Endothelial cell of umbilical vein (primary cell): ENCODE results near the gene C12orf43. TPM values are rescaled to one million over a fixed set of nuclear protein-coding genes. Genes with fewer than 3 reads are reported as not detected.

Experiments used
- BruUV-seq: library from RNA; stranded (reverse); fragments of 400-500 nt; replicated peaks from 2 replicates; lab custom pipeline; 2021; lab: Mats Ljungman, UMichigan
- CTCF ChIA-PET: fragments of 300-600, 350-600 bp; sonication (Branson Sonifier 250); formaldehyde crosslinking; loops from one replicate; lab custom pipeline; 2021; ENCODE audit warnings: antibody characterized with exemption, inconsistent platforms; lab: Charles Lee
- POLR2A ChIA-PET: fragments of 300-600, 350-600 bp; sonication (Branson Sonifier 250); formaldehyde crosslinking; loops from one replicate; lab custom pipeline; 2021; ENCODE audit warnings: antibody characterized with exemption, inconsistent platforms; lab: Charles Lee
- DNase-seq: peaks from one replicate; pipeline ENCODE4 v3.0.0-alpha.2; 2011; ENCODE audit warnings: low read depth, low spot score
- FAIRE-seq: peaks from 2 replicates; lab custom pipeline; 2011; peaks lifted over from hg19 to GRCh38; lab: Jason Lieb, UNC
- H2AFZ ChIP-seq: 2 replicates; pipeline ENCODE4 v1.6.0; 2012; ENCODE audit warnings: low read depth, low read length, control low read depth, inconsistent platforms
- H3K27ac ChIP-seq: 2 replicates; pipeline ENCODE4 v1.5.1; 2011; ENCODE audit warnings: low read depth, mild to moderate bottlenecking, control low read depth, low read length, moderate library complexity; ENCODE audit not compliant: insufficient read depth
- H3K27me3 ChIP-seq, 2 experiments: 2 replicates each; pipeline versions ENCODE4 v1.6.0 to v1.6.1; 2011; ENCODE audit warnings: low read length in 2 of 2, mixed read lengths in 1 of 2; ENCODE audit not compliant: control insufficient read depth in 2 of 2, insufficient read depth in 2 of 2
- H3K36me3 ChIP-seq, 2 experiments: 2 replicates in 1 of 2; 3 replicates in 1 of 2; pipeline ENCODE4 v1.5.1; 2011; ENCODE audit warnings: low read length in 2 of 2, mild to moderate bottlenecking in 1 of 2, moderate library complexity in 1 of 2; ENCODE audit not compliant: control insufficient read depth in 2 of 2, insufficient read depth in 2 of 2; ENCODE audit errors: extremely low read depth in 1 of 2
- H3K4me1 ChIP-seq: 3 replicates; pipeline ENCODE4 v1.5.1; 2011; ENCODE audit warnings: mild to moderate bottlenecking, low read length; ENCODE audit not compliant: control insufficient read depth, insufficient read depth; ENCODE audit errors: extremely low read depth
- H3K4me2 ChIP-seq: 2 replicates; pipeline ENCODE4 v1.6.1; 2011; ENCODE audit warnings: low read length, control low read depth, mixed read lengths; ENCODE audit not compliant: insufficient read depth
- H3K4me3 ChIP-seq, 3 experiments: fragments of 200-600 bp in 1 of 3; sonication (generic), shearing (Covaris generic) in 1 of 3; replicated peaks in 1 of 3; 2 replicates each; pipeline ENCODE4 v1.5.1; 2011 to 2016; ENCODE audit warnings: control low read depth in 3 of 3, low read length in 3 of 3, mild to moderate bottlenecking in 2 of 3, inconsistent platforms in 1 of 3, low read depth in 1 of 3, moderate library complexity in 1 of 3; ENCODE audit not compliant: insufficient read depth in 1 of 3
- H3K79me2 ChIP-seq: 2 replicates; pipeline ENCODE4 v1.6.0; 2012; ENCODE audit warnings: low read length, inconsistent platforms; ENCODE audit not compliant: control insufficient read depth, insufficient read depth
- H3K9ac ChIP-seq: replicated peaks from 2 replicates; pipeline ENCODE3; 2011; ENCODE audit warnings: low read length, control low read depth; ENCODE audit not compliant: insufficient read depth; ENCODE audit errors: extremely low read depth
- H3K9me1 ChIP-seq: replicated peaks from 3 replicates; pipeline ENCODE4 v1.6.0; 2011; ENCODE audit warnings: mild to moderate bottlenecking, low read length; ENCODE audit not compliant: control insufficient read depth, insufficient read depth; ENCODE audit errors: extremely low read depth
- H3K9me3 ChIP-seq: replicated peaks from 2 replicates; pipeline ENCODE4 v1.5.1; 2012; ENCODE audit warnings: low read length, inconsistent platforms; ENCODE audit not compliant: control insufficient read depth, insufficient read depth
- H4K20me1 ChIP-seq: replicated peaks from 2 replicates; pipeline ENCODE3; 2011; ENCODE audit warnings: mild to moderate bottlenecking, low read length; ENCODE audit not compliant: control insufficient read depth, insufficient read depth; ENCODE audit errors: extremely low read depth
- EZH2 ChIP-seq: IDR thresholded peaks from 2 replicates; pipeline ENCODE4 v1.6.1; 2012; ENCODE audit warnings: borderline replicate concordance, low read depth, mild to moderate bottlenecking, moderate library complexity, low read length, inconsistent platforms; ENCODE audit not compliant: severe bottlenecking
- FOS ChIP-seq: IDR thresholded peaks from 2 replicates; pipeline ENCODE4 v1.6.1; 2011; ENCODE audit warnings: mild to moderate bottlenecking, low read length, moderate library complexity, borderline replicate concordance; ENCODE audit not compliant: insufficient read depth
- GATA2 ChIP-seq: IDR thresholded peaks from 2 replicates; pipeline ENCODE4 v1.7.0; 2011; ENCODE audit warnings: low read depth, mild to moderate bottlenecking, moderate library complexity, mixed read lengths, low read length; ENCODE audit not compliant: insufficient read length, insufficient read depth
- JUN ChIP-seq: IDR thresholded peaks from 2 replicates; pipeline ENCODE4 v1.6.1; 2011; ENCODE audit warnings: borderline replicate concordance, low read depth; ENCODE audit not compliant: insufficient read length, insufficient read depth
- MYC ChIP-seq: IDR thresholded peaks from one replicate; pipeline ENCODE4 v1.6.1; 2011; ENCODE audit warnings: mild to moderate bottlenecking, low read depth, low read length
- POLR2A ChIP-seq: IDR thresholded peaks from 2 replicates; pipeline ENCODE4 v1.6.1; 2012; ENCODE audit warnings: low read depth, mild to moderate bottlenecking, control low read depth, low read length
- POLR2AphosphoS5 ChIP-seq: IDR thresholded peaks from 2 replicates; pipeline ENCODE4 v1.6.1; 2012; ENCODE audit warnings: low read depth, mild to moderate bottlenecking, control low read depth, low read length, moderate library complexity; ENCODE audit not compliant: insufficient read depth
- dilution Hi-C: fragments of 300-500 bp; cut with MboI; formaldehyde crosslinking; loops from one replicate; pipeline ENCODE4 v1.15.0; 2019; ENCODE audit warnings: low sequenced_read_pairs; ENCODE audit not compliant: extremely low pct_ligation_motif_present
- intact Hi-C: fragments of 100-400 bp; cut with micrococcal nuclease; formaldehyde crosslinking; loops from one replicate; pipeline ENCODE4 v1.10.0; 2022
- polyA plus RNA-seq, 4 experiments: library from polyadenylated mRNA; depleted of rRNA in 3 of 4; stranded (reverse) in 3 of 4; unstranded in 1 of 4; fragments of >200 nt; gene quantifications; 2 replicates each; pipeline versions ENCODE4 v1.2.1 to v1.2.3, GENCODE V29; 2011 to 2012; ENCODE audit warnings: missing spikeins in 1 of 4
- total RNA-seq: library from RNA; stranded (reverse); gene quantifications from 2 replicates; pipeline ENCODE4 v1.2.3, GENCODE V29; 2021
- TF ChIP-seq, protein P1 (sequence below): IDR thresholded peaks from 2 replicates; pipeline ENCODE4 v1.6.1; 2011; ENCODE audit not compliant: insufficient read depth, insufficient read length
- TF ChIP-seq, protein P2 (sequence below), 2 donors: IDR thresholded peaks; 1 replicate in 1 of 2; 2 replicates in 1 of 2; pipeline ENCODE4 v1.5.1; 2011; ENCODE audit warnings: low read length in 2 of 2, mild to moderate bottlenecking in 2 of 2, moderate library complexity in 2 of 2, control low read depth in 1 of 2, inconsistent platforms in 1 of 2, low read depth in 1 of 2; ENCODE audit not compliant: insufficient read depth in 1 of 2; ENCODE audit errors: extremely low read depth in 1 of 2

Gene C12orf43
- total and polyA plus RNA-seq, 2 donors (not counting 3 experiments of a cell fraction or from before 2014, with no cell fraction given), result 12.3 to 24.7 TPM

GRCh38 chr12:120988234-120988633 lies 28.1 kb downstream of the C12orf43 start:
- Histone ChIP-seq H3K4me3 (no peak overlapping the region), H3K4me1 (no peaks in the 10 kb centered on the region), H3K79me2 (no peaks in the 10 kb centered on the region), H3K27ac (no peak overlapping the region), H3K9ac (no peak overlapping the region), H3K9me3 (no peaks in the 10 kb centered on the region), H3K9me1 (no peaks in the 10 kb centered on the region), H2AFZ (no peak overlapping the region), H3K36me3 (no peaks in the 10 kb centered on the region), H3K27me3 (peaks cover 3 to 8% of the 10 kb centered on the region in 2 experiments), H4K20me1 (no peaks in the 10 kb centered on the region), H3K4me2 (no peak overlapping the region)
- ChIA-PET POLR2A (no interaction called here), CTCF (no interaction called here)
- BruUV-seq, result no TSS peak
- no peak for DNase-seq
- dilution Hi-C loops, result no loop called here
- intact Hi-C loops, result no loop called here
- FAIRE-seq, result no peak
- TF ChIP-seq MYC, result no peak
- TF ChIP-seq, protein P1, sequence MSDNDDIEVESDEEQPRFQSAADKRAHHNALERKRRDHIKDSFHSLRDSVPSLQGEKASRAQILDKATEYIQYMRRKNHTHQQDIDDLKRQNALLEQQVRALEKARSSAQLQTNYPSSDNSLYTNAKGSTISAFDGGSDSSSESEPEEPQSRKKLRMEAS, result no peak
- TF ChIP-seq GATA2, result no peak

GRCh38 chr12:120984351-120984898 lies 31.9 kb downstream of the C12orf43 start:
- intact Hi-C loops (no loop called here), dilution Hi-C loops (no loop called here)
- no TSS peak for BruUV-seq
- Histone ChIP-seq H4K20me1 (no peaks in the 10 kb centered on the region), H3K9ac (no peak overlapping the region), H3K79me2 (no peaks in the 10 kb centered on the region), H3K27me3 (no peaks in the 10 kb centered on the region), H3K27ac (no peak overlapping the region), H2AFZ (no peak overlapping the region), H3K9me3 (no peaks in the 10 kb centered on the region), H3K4me2 (no peak overlapping the region), H3K9me1 (no peaks in the 10 kb centered on the region), H3K36me3 (no peaks in the 10 kb centered on the region), H3K4me1 (no peaks in the 10 kb centered on the region), H3K4me3 (no peak overlapping the region)
- TF ChIP-seq POLR2AphosphoS5 (no peak), EZH2 (no peak), GATA2 (no peak), JUN (no peak), POLR2A (no peak), MYC (no peak), FOS (no peak)
- TF ChIP-seq, protein P1, result no peak
- TF ChIP-seq, protein P2, sequence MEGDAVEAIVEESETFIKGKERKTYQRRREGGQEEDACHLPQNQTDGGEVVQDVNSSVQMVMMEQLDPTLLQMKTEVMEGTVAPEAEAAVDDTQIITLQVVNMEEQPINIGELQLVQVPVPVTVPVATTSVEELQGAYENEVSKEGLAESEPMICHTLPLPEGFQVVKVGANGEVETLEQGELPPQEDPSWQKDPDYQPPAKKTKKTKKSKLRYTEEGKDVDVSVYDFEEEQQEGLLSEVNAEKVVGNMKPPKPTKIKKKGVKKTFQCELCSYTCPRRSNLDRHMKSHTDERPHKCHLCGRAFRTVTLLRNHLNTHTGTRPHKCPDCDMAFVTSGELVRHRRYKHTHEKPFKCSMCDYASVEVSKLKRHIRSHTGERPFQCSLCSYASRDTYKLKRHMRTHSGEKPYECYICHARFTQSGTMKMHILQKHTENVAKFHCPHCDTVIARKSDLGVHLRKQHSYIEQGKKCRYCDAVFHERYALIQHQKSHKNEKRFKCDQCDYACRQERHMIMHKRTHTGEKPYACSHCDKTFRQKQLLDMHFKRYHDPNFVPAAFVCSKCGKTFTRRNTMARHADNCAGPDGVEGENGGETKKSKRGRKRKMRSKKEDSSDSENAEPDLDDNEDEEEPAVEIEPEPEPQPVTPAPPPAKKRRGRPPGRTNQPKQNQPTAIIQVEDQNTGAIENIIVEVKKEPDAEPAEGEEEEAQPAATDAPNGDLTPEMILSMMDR (IDR thresholded peaks at IDR 0.05; ENCODE audit: extremely low read depth in 1 of 2, insufficient read depth in 1 of 2, low read depth in 1 of 2, low read length in 2 of 2), result no peak
- FAIRE-seq, result no peak
- CTCF ChIA-PET, result interaction anchor here (2.7 kb wide), 1 partner anchor 13 kb away, joined by 9 read pairs; no protein-coding TSS in a partner anchor
- POLR2A ChIA-PET, result no interaction called here
- no peak for DNase-seq
